ENCODE results near the gene CARD10.

DNA sequence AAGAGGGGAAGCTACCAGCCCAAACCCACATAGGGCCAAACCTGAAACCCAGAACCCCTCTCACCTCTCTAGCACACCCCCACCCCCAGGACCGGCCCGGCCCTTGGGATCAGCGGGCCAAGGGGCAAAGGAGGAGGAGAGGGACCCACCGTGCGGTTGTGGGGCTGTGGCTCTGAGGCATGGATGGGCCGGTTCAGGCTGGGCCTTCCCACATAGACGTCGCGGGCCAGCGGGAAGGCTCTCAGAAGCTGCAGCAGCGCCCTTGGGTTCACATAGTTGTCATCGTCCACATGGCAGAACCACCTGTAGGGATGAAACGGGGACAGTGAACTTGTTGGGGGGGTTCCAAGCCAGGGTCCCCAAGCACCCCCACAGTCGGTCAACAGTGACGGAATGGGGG lies 40.0 kb downstream of the CARD10 start:
- TF ChIP-seq, protein P1, sequence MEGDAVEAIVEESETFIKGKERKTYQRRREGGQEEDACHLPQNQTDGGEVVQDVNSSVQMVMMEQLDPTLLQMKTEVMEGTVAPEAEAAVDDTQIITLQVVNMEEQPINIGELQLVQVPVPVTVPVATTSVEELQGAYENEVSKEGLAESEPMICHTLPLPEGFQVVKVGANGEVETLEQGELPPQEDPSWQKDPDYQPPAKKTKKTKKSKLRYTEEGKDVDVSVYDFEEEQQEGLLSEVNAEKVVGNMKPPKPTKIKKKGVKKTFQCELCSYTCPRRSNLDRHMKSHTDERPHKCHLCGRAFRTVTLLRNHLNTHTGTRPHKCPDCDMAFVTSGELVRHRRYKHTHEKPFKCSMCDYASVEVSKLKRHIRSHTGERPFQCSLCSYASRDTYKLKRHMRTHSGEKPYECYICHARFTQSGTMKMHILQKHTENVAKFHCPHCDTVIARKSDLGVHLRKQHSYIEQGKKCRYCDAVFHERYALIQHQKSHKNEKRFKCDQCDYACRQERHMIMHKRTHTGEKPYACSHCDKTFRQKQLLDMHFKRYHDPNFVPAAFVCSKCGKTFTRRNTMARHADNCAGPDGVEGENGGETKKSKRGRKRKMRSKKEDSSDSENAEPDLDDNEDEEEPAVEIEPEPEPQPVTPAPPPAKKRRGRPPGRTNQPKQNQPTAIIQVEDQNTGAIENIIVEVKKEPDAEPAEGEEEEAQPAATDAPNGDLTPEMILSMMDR (conservative IDR thresholded peaks at IDR 0.05): no peak
- no peak for TF ChIP-seq EZH2 (IDR thresholded peaks at IDR 0.05; ENCODE audit: low read depth)
